Head of caudate nucleus (tissue), 42 donors: ENCODE data around the gene AGPAT3.

Experiments
- DNase-seq, 42 donors: peaks; one replicate each; pipeline versions ENCODE4 v3.0.0 to v3.0.0-alpha.2; 2020 to 2021; ENCODE audit warnings: mixed read lengths in 7 of 42
- intact Hi-C: fragments of 100-400 bp; cut with DNase I; formaldehyde crosslinking; loops from one replicate; pipeline ENCODE4 v1.15.0; 2022

Gene AGPAT3

DNA sequence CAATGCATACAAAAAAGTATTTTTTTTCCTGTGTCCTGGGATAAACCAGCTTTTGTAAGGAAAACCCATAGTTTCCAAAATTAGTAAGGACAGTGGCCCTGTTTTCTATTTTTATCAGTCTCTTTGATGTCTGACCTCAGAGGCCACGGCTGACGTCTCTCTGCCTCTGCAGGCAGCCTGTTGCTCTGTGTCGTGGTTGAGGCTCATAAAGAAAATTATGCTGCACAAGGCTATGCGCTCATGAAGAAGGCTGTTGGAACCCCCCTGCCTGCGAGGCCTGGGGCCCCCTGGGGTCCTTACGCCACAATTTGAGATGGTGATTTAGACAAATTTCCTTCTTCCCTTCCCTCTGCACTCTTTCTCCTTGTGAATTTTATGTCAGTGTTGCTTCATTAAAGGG, 48.9 kb downstream of the AGPAT3 start:
- intact Hi-C loops, result no loop called here
- peak in 3 of 42 donors; percentile 6 to 22 (median 11) for DNase-seq

DNA sequence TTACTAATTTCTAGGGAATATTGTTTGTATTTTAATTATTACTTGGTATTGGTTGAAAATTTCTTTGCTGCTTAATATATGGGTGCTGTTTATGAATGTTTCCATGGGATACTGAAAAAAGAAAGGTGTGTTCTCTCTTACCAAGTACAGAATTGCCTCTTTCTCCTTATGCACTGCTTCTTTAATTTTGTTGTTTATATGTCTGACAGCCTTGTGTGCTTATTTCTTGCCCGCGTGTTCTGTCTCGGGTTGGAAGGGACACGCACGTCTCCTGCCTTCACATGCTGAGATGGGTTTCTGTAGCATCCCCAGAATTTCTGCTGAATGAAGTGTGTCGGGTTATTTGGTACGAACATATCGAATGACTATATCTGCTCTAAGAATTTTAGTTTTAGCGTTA, 51.1 kb downstream of the AGPAT3 start:
- peak in 3 of 42 donors; percentile 0 to 31 (median 10) for DNase-seq
- intact Hi-C loops, result no loop called here

DNA sequence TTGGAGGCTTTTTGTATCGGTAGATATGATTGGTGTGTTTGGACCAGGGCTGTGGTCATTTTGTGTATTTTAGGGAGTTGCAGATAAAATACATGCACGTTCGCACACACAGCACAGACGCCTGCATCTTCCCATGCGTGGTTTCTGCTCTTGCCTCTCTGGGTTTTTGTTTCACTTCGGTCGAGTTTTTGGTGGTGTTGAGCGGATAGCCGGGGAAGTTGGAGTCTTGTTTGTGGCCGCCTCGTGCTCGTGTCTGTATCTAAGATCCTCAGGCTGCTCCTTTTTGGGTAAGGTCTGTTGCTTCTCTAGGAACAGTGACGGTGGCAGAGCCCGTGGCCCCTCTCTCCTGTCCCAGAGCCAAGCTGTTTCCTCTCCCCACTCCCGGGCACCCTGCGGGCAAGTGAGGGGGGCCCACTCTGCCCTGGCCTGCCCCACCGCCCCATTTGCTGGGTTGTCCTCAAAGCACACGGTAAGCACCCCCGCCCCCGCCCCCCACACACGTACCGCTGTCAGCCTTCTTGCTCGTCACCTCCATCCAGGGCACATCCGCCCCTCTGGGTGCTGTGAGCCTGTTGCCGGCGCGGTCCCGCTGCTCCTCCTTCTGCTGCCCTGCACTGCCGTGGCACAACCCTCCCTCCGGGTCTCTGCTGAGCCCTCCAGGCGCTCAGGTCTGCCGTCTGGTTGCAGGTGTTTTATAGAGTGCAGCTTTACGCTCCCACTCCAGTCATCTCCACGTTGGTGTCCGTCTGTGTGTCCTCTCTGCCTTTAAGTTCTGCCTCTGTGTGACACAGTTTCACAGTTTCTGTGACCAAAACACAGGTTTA, 51.9 kb downstream of the AGPAT3 start:
- DNase-seq, result peak in 3 of 42 donors; percentile 2 to 32 (median 30)
- intact Hi-C loops, result no loop called here

DNA sequence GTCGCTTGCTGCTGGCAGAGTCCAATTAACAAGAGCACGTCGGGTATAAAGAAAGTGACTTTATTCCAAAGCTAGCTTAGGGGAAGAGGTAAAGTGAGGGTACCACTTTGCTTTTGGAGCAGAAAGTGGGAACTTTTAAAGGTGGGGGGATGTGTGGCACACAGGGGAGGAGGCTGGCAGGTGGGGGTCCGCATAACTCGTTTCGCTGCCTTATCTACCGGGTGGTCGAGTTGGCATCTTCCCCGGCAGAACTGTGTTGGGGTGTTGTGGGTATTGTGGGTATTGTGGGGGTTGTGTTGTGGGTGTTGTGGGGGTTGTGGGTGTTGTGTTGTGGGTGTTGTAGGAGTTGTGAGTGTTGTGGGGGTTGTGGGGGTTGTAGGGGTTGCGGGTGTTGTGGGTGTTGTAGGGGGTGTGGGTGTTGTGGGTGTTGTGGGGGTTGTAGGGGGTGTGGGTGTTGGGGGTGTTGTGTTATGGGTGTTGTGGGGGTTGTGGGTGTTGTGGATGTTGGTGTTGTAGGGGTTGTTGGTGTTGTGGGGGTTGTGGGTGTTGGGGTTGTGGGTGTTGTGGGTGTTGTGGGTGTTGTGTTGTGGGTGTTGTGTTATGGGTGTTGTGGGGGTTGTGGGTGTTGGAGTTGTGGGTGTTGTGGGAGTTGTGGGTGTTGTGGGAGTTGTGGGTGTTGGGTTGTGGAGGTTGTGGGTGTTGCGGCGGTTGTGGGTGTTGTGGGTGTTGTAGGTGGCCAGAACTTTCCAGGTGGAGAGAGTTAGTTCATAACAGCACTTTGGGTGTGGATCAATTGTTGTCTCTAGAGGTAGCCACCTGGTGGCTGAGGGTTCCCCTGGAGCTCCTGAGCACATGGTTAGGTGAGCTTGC, 52.7 kb downstream of the AGPAT3 start:
- intact Hi-C loops, result no loop called here
- peak in 1 of 42 donors; percentile 12 for DNase-seq

DNA sequence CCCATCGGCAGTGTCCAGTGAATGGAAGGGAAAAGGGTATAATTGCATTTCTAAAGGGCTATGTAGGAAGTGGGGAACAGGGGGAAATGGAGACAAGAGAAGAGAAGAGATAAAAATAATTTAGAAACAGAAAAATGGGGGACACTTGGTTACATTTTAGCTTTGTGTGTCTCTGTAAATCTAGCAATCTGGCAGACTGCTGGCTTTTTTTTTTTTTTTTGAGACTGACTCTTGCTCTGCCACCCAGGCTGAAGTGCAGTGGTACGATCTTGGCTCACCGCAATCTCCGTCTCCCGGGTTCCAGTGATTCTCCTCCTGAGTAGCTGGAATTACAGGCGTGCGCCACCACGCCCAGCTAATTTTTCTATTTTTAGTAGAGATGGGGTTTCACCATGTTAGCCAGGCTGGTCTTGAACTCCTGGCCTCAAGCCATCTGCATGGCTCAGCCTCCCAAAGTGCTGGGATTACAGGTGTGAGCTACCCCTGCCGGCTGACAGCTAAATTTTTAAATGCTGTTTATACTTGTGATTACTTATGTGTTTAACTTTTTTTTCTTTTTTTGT, 53.4 kb downstream of the AGPAT3 start:
- peak in 3 of 42 donors; percentile 1 to 17 (median 11) for DNase-seq
- intact Hi-C loops, result no loop called here

DNA sequence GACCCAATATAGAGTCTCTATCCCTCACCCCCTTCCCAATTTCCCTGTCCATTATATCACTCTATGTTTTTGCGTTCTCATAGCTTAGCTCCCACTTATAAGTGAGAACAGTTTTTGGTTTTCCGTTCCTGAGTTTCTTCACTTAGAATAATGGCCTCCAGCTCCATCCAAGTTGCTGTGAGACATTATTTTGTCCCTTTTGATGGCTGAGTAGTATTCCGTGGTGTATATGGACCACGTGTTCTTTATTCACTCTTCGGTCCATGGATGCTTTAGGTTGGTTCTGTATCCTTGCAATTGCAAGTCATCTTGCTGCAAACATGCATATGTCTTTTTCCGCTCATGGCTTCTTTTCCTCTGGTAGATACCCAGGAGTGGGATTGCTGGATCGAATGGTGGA, 54.3 kb downstream of the AGPAT3 start:
- intact Hi-C loops, result no loop called here

DNA sequence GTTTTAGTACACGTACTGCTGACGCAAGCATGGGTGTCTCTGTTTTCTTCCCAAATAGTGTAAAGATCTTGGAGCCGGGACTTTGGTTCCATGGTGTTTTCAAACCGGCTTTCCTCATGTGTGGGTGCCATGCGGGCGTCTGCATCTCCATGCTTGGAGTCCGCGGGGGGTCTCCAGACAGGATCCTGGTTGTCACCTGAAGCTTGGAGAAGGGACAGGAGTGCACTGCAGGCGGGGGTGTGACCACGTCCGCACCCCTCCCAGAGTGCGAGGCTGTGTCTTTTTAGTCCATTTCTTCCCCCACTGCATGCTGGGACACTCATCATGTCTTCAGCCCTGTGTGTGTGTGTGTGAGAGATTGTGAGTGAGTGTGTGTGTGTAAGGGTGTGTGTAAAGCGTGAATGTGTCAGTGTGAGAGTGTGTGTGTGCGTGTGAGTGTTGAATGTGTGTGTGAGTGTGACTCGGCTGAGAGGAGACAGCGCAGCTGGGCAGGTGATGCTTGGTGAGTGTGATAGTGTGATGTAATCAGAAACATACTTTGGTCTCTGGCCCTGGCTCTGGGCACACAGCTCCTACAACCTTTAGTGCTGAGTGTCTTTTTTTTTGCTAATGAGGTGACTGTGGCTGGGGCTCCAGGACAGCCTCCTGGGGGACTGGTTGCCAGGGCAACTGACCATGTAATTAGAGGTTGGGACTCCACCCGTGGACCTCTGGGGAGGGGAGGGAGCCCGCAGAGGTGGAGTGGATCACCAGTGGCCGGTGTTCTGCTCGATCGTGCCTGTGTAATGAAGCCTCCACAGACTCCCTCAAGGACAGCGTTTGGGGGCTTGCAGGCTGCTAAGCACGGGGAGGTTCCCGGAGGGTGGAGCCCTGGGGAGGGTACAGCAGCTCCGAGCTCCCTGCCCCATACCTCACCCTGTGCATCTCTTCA, 55.1 kb downstream of the AGPAT3 start:
- no peak for DNase-seq
- intact Hi-C loops, result loop anchor here (5.0 kb wide), 1 partner anchor 53 kb away; the partner anchor contains the start of gene AGPAT3

More for the DNA sequence above, 54.3 kb downstream of the AGPAT3 start:
- no peak for DNase-seq

DNA sequence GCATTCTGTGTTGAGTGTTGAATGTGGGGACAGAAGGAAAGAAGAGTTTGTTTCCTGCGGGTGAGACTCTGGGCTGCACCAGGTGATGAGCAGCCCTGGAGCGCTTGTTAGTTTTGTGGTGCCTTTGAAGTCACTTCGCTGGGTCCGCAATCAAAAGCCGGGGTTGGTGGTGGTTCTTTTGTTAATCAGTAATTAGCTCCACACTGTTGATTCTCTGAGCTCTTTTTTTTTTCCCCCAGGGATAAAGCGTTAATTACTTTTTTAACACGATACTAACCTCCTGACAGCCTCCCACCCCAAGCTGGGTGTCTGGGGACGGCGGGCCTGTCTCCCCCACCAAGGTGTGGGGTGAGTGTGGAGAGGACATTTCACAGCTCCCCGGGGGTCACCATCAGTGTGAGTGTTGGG, 56.6 kb downstream of the AGPAT3 start:
- intact Hi-C loops, result loop anchor here (5.0 kb wide), 1 partner anchor 54 kb away; the partner anchor contains the start of gene AGPAT3
- DNase-seq, result no peak

DNA sequence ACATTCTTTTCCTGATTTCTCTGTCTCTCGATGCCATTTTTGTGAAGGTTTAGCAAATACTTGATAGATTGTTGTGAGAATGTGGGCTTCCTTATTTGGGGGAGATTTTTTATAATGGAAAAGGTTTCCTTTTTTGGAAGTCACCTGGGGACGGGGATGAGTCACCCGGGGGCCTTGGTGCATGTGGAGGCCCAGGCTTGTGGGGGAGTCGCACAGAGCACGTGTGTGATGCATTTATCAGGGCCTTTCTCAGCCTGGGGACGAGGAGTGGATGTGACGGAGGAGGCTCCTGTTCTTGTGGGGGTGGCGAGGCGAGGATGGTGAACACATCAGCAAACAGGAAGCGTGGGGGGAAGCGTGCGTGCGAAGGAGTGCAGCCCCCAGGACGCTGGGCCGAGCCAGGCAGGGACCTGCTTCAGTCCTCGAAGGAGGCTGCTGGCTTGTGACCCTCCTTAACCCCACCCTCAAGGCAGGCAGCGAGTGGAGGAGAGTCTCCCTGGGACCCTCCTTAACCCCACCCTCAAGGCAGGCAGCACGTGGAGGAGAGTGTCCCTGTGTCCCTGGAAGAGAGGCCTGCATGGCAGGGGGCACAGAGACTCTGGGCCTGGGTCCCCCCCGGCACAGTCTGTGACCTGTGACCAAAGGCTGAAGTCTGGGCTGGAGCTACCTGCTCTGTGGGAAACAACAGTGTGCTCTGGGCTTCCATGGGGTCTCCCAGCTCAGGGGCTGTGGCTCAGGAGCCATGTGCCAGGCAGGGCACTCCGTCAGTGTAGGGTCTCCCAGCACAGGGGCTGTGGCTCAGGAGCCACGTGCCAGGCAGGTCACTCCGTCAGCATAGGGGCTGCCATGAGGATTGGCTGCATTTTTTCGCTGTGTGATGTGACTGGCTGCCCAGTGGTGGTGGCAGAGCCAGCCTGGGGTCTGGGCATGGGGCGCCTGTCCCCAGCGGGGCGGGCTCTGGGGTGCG, 57.2 kb downstream of the AGPAT3 start:
- intact Hi-C loops, result loop anchor here (5.0 kb wide), 1 partner anchor 55 kb away; the partner anchor contains the start of gene AGPAT3
- DNase-seq, result peak; percentile 37 to 93 (median 73)

DNA sequence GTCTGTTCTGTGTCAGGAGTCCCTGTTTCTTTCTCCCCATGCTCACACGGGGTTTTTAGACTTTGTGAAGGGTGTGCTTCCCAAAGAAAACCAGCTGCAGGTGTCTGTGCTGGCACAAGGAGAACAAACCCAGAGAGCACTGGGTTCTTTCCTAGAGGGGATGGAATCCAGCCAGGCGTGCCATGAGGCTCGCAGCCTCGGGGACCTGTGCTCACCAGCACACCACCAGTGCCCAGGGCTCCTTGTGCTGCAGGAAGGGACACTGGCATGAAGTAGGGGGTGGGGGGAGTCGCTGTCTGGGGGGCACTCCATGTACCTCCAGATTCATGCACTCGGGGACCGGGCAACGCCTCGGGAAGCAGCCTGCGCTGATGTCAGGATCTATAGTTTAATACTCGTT, 57.9 kb downstream of the AGPAT3 start:
- DNase-seq, result no peak
- intact Hi-C loops, result loop anchor here (5.0 kb wide), 1 partner anchor 56 kb away; the partner anchor contains the start of gene AGPAT3

DNA sequence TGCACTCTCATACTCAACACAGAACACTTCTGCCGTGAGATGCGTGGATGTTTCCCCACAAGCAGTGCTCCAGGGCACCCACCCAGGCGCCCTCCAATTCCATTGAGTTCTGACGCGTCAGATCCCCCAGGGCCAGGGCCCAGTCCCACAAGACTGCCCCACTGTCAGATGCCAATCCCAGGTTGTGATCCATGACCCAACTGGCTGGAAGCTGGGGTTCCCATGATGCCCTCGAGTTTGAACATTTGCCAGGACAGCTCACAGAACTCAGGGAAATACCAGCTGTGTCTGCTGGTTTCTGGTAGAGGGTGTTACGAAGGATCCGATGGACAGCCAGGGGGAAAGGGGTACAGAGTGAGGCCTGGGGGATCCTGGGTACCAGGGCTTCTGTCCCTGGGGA, 58.4 kb downstream of the AGPAT3 start:
- peak in 38 of 42 donors; percentile 31 to 83 (median 65) for DNase-seq
- intact Hi-C loops, result loop anchor here (5.0 kb wide), 1 partner anchor 56 kb away; the partner anchor contains the start of gene AGPAT3

DNA sequence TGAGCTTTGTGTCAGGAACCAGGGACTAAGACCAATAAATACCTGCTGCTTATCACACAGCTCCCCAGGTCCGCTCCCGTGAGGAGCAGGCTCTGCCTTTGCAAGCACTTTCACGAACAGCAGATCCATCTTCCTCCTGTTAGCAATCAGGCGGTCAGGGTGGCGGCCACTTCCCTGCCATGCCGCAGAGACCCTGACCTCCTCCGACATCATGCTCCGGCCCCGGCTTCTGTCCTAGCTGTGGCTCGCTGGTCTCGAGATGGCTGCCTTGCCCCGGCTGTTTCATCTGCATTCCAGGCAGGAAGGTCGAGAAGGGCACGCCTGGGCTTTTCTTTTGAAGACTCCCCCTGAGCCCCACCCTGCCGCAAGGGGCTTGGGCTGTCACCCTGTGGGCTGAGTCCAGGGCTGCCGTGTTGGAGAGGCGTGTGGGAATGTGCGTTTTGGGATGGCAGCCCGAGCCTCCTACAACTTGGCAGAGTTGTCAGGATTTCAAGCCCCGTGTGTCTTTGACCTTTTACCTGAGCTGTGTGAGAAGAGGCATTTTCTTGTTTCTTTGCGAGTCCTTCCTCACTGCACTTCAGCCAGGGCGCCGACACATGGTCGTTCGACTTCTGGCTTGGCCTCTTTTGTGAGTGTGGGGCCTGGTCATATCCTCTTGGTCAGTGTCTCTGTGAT, 59.5 kb downstream of the AGPAT3 start:
- DNase-seq, result no peak
- intact Hi-C loops, result loop anchor here (5.0 kb wide), 1 partner anchor 57 kb away; the partner anchor contains the start of gene AGPAT3

DNA sequence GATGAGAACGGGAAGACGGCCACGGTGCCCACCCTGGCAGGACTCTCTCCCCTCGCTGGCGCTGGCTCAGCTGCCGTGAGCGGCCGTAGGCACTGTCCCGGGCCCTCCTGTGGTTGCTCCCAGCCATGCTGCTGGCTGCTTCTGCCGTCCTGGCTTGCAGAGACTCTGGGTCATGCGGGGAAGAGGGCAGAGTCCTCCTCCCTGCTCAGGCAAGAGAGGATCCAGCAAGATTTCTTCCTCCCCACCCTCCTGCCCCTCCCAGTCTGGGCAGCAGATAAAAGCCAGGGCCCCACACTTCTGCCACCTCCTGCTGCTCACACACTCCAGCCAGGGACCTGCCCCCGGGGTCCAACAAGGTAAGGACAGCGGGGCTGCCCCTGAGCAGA, 60.1 kb downstream of the AGPAT3 start:
- no peak for DNase-seq
- intact Hi-C loops, result no loop called here

DNA sequence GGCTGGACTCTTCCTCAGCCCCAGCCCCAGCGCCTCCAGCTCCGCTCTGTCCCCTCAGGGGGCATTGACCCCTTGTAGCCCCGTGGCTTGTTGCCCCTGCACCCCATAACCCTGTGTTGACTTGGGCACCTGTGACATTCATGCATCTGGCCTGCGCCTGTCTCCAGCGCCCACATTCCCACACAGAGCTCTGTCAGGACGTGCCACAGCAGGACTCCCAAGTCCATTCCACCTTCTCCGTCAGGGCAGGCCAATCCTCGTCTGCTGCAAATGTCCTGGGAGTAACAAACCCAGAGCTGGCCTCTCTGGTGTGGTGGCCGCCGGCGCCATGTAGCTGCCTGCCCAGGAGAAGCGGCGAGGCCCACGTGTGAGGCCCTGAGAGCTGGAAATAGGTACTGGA, 60.6 kb downstream of the AGPAT3 start:
- intact Hi-C loops, result no loop called here

DNA sequence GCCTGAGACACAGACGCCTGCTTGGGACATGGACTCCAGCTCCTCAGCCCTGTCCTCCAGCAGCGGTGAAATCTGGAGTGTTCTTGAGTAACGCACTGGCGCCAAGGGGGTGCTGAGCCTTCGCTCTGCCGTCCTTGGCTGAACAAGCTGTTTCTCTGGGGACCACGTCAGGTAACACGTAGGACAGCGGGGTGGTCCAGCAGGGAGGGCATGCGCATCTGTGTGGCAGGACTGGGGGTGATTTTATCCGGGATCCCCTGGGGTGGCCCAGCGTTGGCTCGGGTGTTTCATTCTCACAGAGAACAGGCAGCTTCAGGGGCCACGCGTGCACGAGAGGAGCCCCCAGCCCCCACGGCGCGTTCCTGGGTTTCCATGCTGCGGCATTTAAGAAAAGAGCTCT, 61.2 kb downstream of the AGPAT3 start:
- intact Hi-C loops, result no loop called here
- no peak for DNase-seq

More for the DNA sequence above, 60.6 kb downstream of the AGPAT3 start:
- DNase-seq, result no peak

DNA sequence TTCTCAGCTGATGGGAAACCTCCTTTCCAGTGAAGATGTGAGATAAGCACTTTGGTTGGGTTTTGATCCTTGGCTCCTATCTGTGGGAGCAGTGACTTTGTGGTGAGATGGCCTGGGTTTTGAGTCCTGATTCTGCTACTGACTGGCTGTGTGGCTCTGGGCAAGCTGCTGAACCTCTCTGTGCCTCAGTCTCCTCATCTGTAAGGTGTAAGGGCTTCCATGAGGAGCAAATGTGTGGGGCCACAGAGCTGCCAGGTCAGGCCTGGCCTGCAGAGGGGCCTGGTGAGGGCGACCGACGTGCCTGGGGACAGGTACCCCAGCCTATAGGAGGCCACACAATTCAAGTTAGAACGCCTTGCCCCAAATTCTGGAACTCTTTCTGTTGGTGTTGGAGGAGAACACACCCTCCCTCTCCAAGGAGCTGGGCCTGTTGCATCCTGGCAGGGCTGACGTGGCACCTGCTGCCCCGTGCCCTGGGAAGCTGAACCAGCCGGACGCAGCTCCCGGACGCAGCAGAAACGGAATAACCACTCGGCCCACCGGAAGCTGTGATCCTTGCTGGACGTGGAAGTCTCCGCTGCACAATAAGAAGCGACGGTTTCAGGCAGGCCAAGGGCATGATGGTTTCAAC, 62.7 kb downstream of the AGPAT3 start:
- DNase-seq, result no peak
- intact Hi-C loops, result no loop called here
